Naive thymus-derived CD4-positive, alpha-beta T cell (primary cell): ENCODE results near the gene COL11A1. TPM values are rescaled to one million over a fixed set of nuclear protein-coding genes. Genes with fewer than 3 reads are reported as not detected.

Experiments
- ATAC-seq: fragments of 150-1000 bp; cut with Tn5 transposase; 2 replicates; pipeline ENCODE4 v1.10.0; 2021; ENCODE audit warnings: mild to moderate bottlenecking, moderate library complexity
- CTCF ChIA-PET: fragments of 350-600 bp; sonication (Branson Sonifier 250); formaldehyde crosslinking; loops from one replicate; lab custom pipeline; 2021; ENCODE audit warnings: antibody characterized with exemption; lab: Charles Lee
- POLR2A ChIA-PET: fragments of 350-600 bp; sonication (Branson Sonifier 250); formaldehyde crosslinking; loops from one replicate; lab custom pipeline; 2021; ENCODE audit warnings: antibody characterized with exemption, inconsistent platforms; lab: Charles Lee
- DNase-seq, 9 donors: peaks; one replicate each; pipeline versions ENCODE4 v3.0.0 to v3.0.0-alpha.2; 2020 to 2022; ENCODE audit warnings: mixed read lengths in 1 of 9
- H3K27ac ChIP-seq: one replicate; pipeline ENCODE4 v1.7.0; 2013; ENCODE audit warnings: mild to moderate bottlenecking, low read depth, low read length, moderate library complexity
- H3K27me3 ChIP-seq, 2 donors: one replicate each; pipeline ENCODE4 v1.7.0; 2013; ENCODE audit warnings: low read length in 2 of 2, mild to moderate bottlenecking in 2 of 2, moderate library complexity in 2 of 2; ENCODE audit not compliant: control insufficient read depth in 2 of 2, insufficient read depth in 2 of 2
- H3K36me3 ChIP-seq, 3 experiments: 1 replicate in 2 of 3; 2 replicates in 1 of 3; pipeline ENCODE4 v1.7.0; 2013; ENCODE audit warnings: low read length in 3 of 3, mild to moderate bottlenecking in 3 of 3, moderate library complexity in 1 of 3; ENCODE audit not compliant: insufficient read depth in 3 of 3, control insufficient read depth in 2 of 3
- H3K4me1 ChIP-seq, 2 donors: one replicate each; pipeline ENCODE4 v1.7.0; 2013; ENCODE audit warnings: low read length in 2 of 2, mild to moderate bottlenecking in 2 of 2, moderate library complexity in 1 of 2; ENCODE audit not compliant: control insufficient read depth in 2 of 2, insufficient read depth in 2 of 2
- H3K4me3 ChIP-seq: 2 replicates; pipeline ENCODE4 v1.7.0; 2013; ENCODE audit warnings: mild to moderate bottlenecking, low read length
- H3K9me3 ChIP-seq, 3 experiments: 1 replicate in 2 of 3; 2 replicates in 1 of 3; pipeline ENCODE4 v1.7.0; 2013; ENCODE audit warnings: low read length in 3 of 3; ENCODE audit not compliant: control insufficient read depth in 2 of 3
- H3K27ac Mint-ChIP-seq, 9 donors: one replicate each; pipeline ENCODE4 v1.8.0; 2020 to 2022; ENCODE audit warnings: mixed read lengths in 9 of 9, mild to moderate bottlenecking in 8 of 9, moderate library complexity in 5 of 9, inconsistent platforms in 2 of 9
- H3K27me3 Mint-ChIP-seq, 5 donors: one replicate each; pipeline ENCODE4 v1.8.0; 2021 to 2022; ENCODE audit warnings: mixed read lengths in 5 of 5, mild to moderate bottlenecking in 1 of 5
- H3K36me3 Mint-ChIP-seq, 5 donors: one replicate each; pipeline ENCODE4 v1.8.0; 2020 to 2022; ENCODE audit warnings: mixed read lengths in 5 of 5, mild to moderate bottlenecking in 3 of 5, inconsistent platforms in 1 of 5
- H3K4me1 Mint-ChIP-seq, 7 donors: one replicate each; pipeline ENCODE4 v1.8.0; 2020 to 2022; ENCODE audit warnings: mixed read lengths in 7 of 7, mild to moderate bottlenecking in 3 of 7, inconsistent platforms in 1 of 7
- H3K4me3 Mint-ChIP-seq, 10 donors: one replicate each; pipeline ENCODE4 v1.8.0; 2020 to 2022; ENCODE audit warnings: mild to moderate bottlenecking in 10 of 10, mixed read lengths in 10 of 10, moderate library complexity in 6 of 10, inconsistent platforms in 2 of 10
- H3K9me3 Mint-ChIP-seq, 11 donors: one replicate each; pipeline ENCODE4 v1.8.0; 2020 to 2022; ENCODE audit warnings: mixed read lengths in 11 of 11, mild to moderate bottlenecking in 4 of 11, inconsistent platforms in 1 of 11, moderate library complexity in 1 of 11
- intact Hi-C, 2 donors: fragments of 100-400 bp; cut with micrococcal nuclease; formaldehyde crosslinking; loops; one replicate each; pipeline ENCODE4 v1.15.1; 2023
- polyA plus RNA-seq, 2 donors: library from polyadenylated mRNA; unstranded; fragments of 300-500 nt; fragmentation: Illumina TruSeq; gene quantifications; one replicate each; pipeline ENCODE4 v1.2.3, GENCODE V29; 2021
- total RNA-seq, 6 experiments: library from RNA in 5 of 6; stranded (reverse) in 5 of 6; gene quantifications; 1 replicate in 5 of 6; 2 replicates in 1 of 6; pipeline ENCODE4 v1.2.3 and lab custom pipeline; 2021 to 2026

Gene COL11A1
- total and polyA plus RNA-seq, 7 experiments from 2014 or later = not detected

- Histone ChIP-seq H3K4me3 (no peak overlapping the region), H3K9me3 (no peaks in the 10 kb centered on the region), H3K27ac (no peak overlapping the region), H3K4me1 (no peaks in the 10 kb centered on the region), H3K36me3 (no peaks in the 10 kb centered on the region), H3K27me3 (no peaks in the 10 kb centered on the region)
- ChIA-PET CTCF (no interaction called here), POLR2A (no interaction called here)
- no peaks in the 10 kb centered on the region for H3K27me3 Mint-ChIP-seq
- H3K4me3 Mint-ChIP-seq = no peak overlapping the region
- no peaks in the 10 kb centered on the region for H3K36me3 Mint-ChIP-seq
- ATAC-seq = no peak
- intact Hi-C loops = no loop called here
- H3K27ac Mint-ChIP-seq = no peak overlapping the region
- DNase-seq = no peak
- peaks cover 0 to 1% (median 0%) of the 10 kb centered on the region in 11 donors for H3K9me3 Mint-ChIP-seq
- no peaks in the 10 kb centered on the region for H3K4me1 Mint-ChIP-seq
Measured at GRCh38 chr1:102896286-102896685, 212.0 kb downstream of the COL11A1 start.

GRCh38 chr1:102891868-102892625 lies 216.3 kb downstream of the COL11A1 start:
- no peaks in the 10 kb centered on the region for H3K4me1 ChIP-seq
- no peaks in the 10 kb centered on the region for H3K27me3 ChIP-seq
- ATAC-seq = no peak
- intact Hi-C loops = no loop called here
- no peaks in the 10 kb centered on the region for H3K36me3 Mint-ChIP-seq
- H3K4me3 Mint-ChIP-seq = no peak overlapping the region
- POLR2A ChIA-PET = no interaction called here
- no peak overlapping the region for H3K27ac Mint-ChIP-seq
- no peak overlapping the region for H3K27ac ChIP-seq
- CTCF ChIA-PET = no interaction called here
- no peaks in the 10 kb centered on the region for H3K27me3 Mint-ChIP-seq
- H3K36me3 ChIP-seq = no peaks in the 10 kb centered on the region
- no peak overlapping the region for H3K4me3 ChIP-seq
- H3K4me1 Mint-ChIP-seq = no peaks in the 10 kb centered on the region
- no peak for DNase-seq
- H3K9me3 Mint-ChIP-seq = peaks cover 0 to 1% (median 0%) of the 10 kb centered on the region in 11 donors
- H3K9me3 ChIP-seq = no peaks in the 10 kb centered on the region

- POLR2A ChIA-PET = no interaction called here
- DNase-seq (no peak), ATAC-seq (no peak)
- CTCF ChIA-PET = no interaction called here
- Mint-ChIP-seq H3K27me3 (no peaks in the 10 kb centered on the region), H3K36me3 (no peaks in the 10 kb centered on the region), H3K4me1 (no peaks in the 10 kb centered on the region), H3K4me3 (no peak overlapping the region), H3K9me3 (peaks cover 0 to 4% (median 0%) of the 10 kb centered on the region in 11 donors), H3K27ac (no peak overlapping the region)
- Histone ChIP-seq H3K4me1 (no peaks in the 10 kb centered on the region), H3K36me3 (no peaks in the 10 kb centered on the region), H3K9me3 (no peaks in the 10 kb centered on the region), H3K27me3 (no peaks in the 10 kb centered on the region), H3K4me3 (no peak overlapping the region), H3K27ac (no peak overlapping the region)
- intact Hi-C loops = no loop called here
Measured at GRCh38 chr1:102886638-102887037, 221.7 kb downstream of the COL11A1 start.

- Histone ChIP-seq H3K9me3 (no peaks in the 10 kb centered on the region), H3K27ac (no peak overlapping the region), H3K36me3 (no peaks in the 10 kb centered on the region), H3K4me1 (no peaks in the 10 kb centered on the region), H3K4me3 (no peak overlapping the region), H3K27me3 (no peaks in the 10 kb centered on the region)
- Mint-ChIP-seq H3K27me3 (no peaks in the 10 kb centered on the region), H3K27ac (no peak overlapping the region), H3K4me1 (no peaks in the 10 kb centered on the region), H3K4me3 (no peak overlapping the region), H3K36me3 (no peaks in the 10 kb centered on the region), H3K9me3 (peaks cover 0 to 3% (median 0%) of the 10 kb centered on the region in 11 donors)
- POLR2A ChIA-PET = no interaction called here
- DNase-seq (no peak), ATAC-seq (no peak)
- CTCF ChIA-PET = no interaction called here
- intact Hi-C loops = no loop called here
Measured at GRCh38 chr1:102884238-102884637, 224.1 kb downstream of the COL11A1 start.

- no peak overlapping the region for H3K27ac Mint-ChIP-seq
- ATAC-seq (no peak), DNase-seq (no peak)
- peaks cover 0 to 5% (median 0%) of the 10 kb centered on the region in 11 donors for H3K9me3 Mint-ChIP-seq
- H3K9me3 ChIP-seq = no peaks in the 10 kb centered on the region
- intact Hi-C loops = no loop called here
- no peak overlapping the region for H3K4me3 Mint-ChIP-seq
- ChIA-PET CTCF (interaction anchor here (0.5 kb wide), 1 partner anchor 438 kb away, joined by 3 read pairs; no protein-coding TSS in a partner anchor), POLR2A (no interaction called here)
- H3K4me1 ChIP-seq = no peaks in the 10 kb centered on the region
- H3K27ac ChIP-seq = no peak overlapping the region
- no peak overlapping the region for H3K4me3 ChIP-seq
- no peaks in the 10 kb centered on the region for H3K36me3 ChIP-seq
- no peaks in the 10 kb centered on the region for H3K27me3 ChIP-seq
- H3K36me3 Mint-ChIP-seq = no peaks in the 10 kb centered on the region
- H3K27me3 Mint-ChIP-seq = no peaks in the 10 kb centered on the region
- no peaks in the 10 kb centered on the region for H3K4me1 Mint-ChIP-seq
Measured at GRCh38 chr1:102879439-102879993, 228.8 kb downstream of the COL11A1 start.

- Histone ChIP-seq H3K4me3 (no peak overlapping the region), H3K9me3 (no peaks in the 10 kb centered on the region), H3K36me3 (no peaks in the 10 kb centered on the region), H3K27me3 (no peaks in the 10 kb centered on the region), H3K4me1 (no peaks in the 10 kb centered on the region), H3K27ac (no peak overlapping the region)
- H3K9me3 Mint-ChIP-seq = peaks cover 3 to 21% (median 6%) of the 10 kb centered on the region in 11 donors
- POLR2A ChIA-PET = no interaction called here
- no peak overlapping the region for H3K4me3 Mint-ChIP-seq
- intact Hi-C loops = no loop called here
- peaks cover 0 to 3% (median 0%) of the 10 kb centered on the region in 5 donors for H3K36me3 Mint-ChIP-seq
- CTCF ChIA-PET = no interaction called here
- DNase-seq = no peak
- no peaks in the 10 kb centered on the region for H3K4me1 Mint-ChIP-seq
- no peak for ATAC-seq
- H3K27ac Mint-ChIP-seq = no peak overlapping the region
- H3K27me3 Mint-ChIP-seq = no peaks in the 10 kb centered on the region
Measured at GRCh38 chr1:102875756-102876155, 232.6 kb downstream of the COL11A1 start.

GRCh38 chr1:102872526-102872925 lies 235.8 kb downstream of the COL11A1 start:
- Mint-ChIP-seq H3K27ac (no peak overlapping the region), H3K9me3 (peaks cover 6 to 34% (median 11%) of the 10 kb centered on the region in 11 donors), H3K27me3 (no peaks in the 10 kb centered on the region), H3K4me1 (no peaks in the 10 kb centered on the region), H3K36me3 (peaks cover 0 to 4% (median 0%) of the 10 kb centered on the region in 5 donors), H3K4me3 (no peak overlapping the region)
- ChIA-PET CTCF (no interaction called here), POLR2A (interaction anchor here (0.6 kb wide), 1 partner anchor 379 kb away, joined by 3 read pairs; no protein-coding TSS in a partner anchor)
- H3K4me1 ChIP-seq = no peaks in the 10 kb centered on the region
- H3K4me3 ChIP-seq = no peak overlapping the region
- no peaks in the 10 kb centered on the region for H3K9me3 ChIP-seq
- no peak for ATAC-seq
- no peaks in the 10 kb centered on the region for H3K27me3 ChIP-seq
- no peak overlapping the region for H3K27ac ChIP-seq
- no peaks in the 10 kb centered on the region for H3K36me3 ChIP-seq
- no peak for DNase-seq
- intact Hi-C loops = no loop called here
